Measurements from ENCODE around the gene AIP. TPM values are rescaled to one million over a fixed set of nuclear protein-coding genes. Genes with fewer than 3 reads are reported as not detected.

The AIP gene
- total RNA-seq, 2 experiments from 2014 or later, result 115 to 117 TPM

DNA sequence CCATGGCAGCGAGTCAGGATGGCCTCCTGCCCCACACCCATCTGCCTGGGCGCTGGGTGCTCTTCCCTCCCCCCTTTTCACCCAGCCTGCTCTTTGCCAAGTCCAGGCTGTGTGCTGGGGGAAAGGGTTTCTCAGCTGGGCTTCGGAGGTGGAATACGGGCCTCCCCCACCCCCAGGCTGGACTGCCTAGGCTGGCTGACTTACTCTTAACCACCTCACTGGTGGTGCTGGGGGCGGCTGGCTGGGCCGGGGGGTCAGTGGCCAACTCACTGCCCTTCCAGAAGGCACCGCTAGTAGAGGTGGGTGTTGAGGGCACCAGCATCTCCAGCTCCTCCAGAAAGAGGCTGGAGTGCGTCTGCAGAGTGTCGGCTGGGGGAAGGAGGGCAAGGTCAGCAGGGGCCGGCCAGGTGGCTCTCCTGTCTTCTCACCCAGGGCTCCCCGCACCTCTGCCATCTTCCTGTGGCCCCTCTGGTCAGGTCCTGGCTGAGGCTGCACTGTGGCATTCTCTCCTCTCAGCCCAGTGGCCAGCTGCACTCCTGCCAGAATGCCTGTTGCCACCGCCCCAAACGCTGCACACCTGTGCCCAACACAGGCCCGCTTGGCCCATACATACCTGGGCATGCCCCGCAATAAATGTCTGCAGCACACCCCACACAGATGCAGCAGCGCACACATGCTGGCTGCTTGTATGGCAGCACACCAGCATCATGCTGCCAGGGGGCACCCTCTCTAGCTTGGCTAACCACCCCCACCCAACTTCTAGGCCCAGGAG lies 12.6 kb downstream of the AIP start:
- ChIA-PET CTCF (no interaction called here), POLR2A (no interaction called here)

DNA sequence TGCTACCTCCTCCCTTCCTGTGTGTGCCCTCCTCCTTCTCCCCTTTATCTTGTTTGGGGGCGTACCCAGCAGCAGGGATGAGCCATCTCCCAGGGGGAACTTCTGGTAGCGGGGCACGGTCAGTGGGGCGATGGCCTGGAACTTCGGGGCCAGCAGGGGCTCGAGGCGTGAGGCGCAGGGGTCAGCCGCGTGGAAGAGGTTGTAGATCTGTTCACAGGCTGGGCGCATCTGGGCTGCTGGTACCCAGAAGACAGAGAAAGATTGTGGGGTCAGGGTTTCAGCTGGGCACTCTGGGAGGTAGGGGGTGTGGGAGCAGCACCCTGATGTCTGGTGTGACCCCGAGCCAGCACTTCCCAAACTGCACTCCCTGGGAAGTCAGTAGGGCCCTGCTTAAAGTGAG lies 13.3 kb downstream of the AIP start:
- TF ChIP-seq, protein P1, sequence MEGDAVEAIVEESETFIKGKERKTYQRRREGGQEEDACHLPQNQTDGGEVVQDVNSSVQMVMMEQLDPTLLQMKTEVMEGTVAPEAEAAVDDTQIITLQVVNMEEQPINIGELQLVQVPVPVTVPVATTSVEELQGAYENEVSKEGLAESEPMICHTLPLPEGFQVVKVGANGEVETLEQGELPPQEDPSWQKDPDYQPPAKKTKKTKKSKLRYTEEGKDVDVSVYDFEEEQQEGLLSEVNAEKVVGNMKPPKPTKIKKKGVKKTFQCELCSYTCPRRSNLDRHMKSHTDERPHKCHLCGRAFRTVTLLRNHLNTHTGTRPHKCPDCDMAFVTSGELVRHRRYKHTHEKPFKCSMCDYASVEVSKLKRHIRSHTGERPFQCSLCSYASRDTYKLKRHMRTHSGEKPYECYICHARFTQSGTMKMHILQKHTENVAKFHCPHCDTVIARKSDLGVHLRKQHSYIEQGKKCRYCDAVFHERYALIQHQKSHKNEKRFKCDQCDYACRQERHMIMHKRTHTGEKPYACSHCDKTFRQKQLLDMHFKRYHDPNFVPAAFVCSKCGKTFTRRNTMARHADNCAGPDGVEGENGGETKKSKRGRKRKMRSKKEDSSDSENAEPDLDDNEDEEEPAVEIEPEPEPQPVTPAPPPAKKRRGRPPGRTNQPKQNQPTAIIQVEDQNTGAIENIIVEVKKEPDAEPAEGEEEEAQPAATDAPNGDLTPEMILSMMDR (IDR thresholded peaks at IDR 0.05), result no peak
- Histone ChIP-seq H3K9me3 (ENCODE audit: control insufficient read depth in 1 of 2, insufficient read depth in 1 of 2, low read length in 2 of 2) (no peaks in the 10 kb centered on the region), H3K4me3 (ENCODE audit: low read length) (no peak overlapping the region), H3K4me1 (ENCODE audit: insufficient read depth, low read length) (peaks cover 9% of the 10 kb centered on the region), H3K27me3 (ENCODE audit: control insufficient read depth in 1 of 2, insufficient read depth in 2 of 2, low read length in 2 of 2) (no peaks in the 10 kb centered on the region), H3K27ac (ENCODE audit: low read depth in 1 of 2, low read length in 2 of 2) (no peak overlapping the region), H3K36me3 (ENCODE audit: insufficient read depth, low read length) (peaks cover 90% of the 10 kb centered on the region)
- peaks cover 8% of the 10 kb centered on the region for H3K4me1 Mint-ChIP-seq (ENCODE audit: low read depth)
- H3K4me3 Mint-ChIP-seq, result no peak overlapping the region
- ChIA-PET CTCF (no interaction called here), POLR2A (interaction anchor here (1.0 kb wide), 1 partner anchor 118 kb away, joined by 3 read pairs; no protein-coding TSS in a partner anchor)
- H3K27me3 Mint-ChIP-seq, result no peaks in the 10 kb centered on the region
- no peaks in the 10 kb centered on the region for H3K9me3 Mint-ChIP-seq
- peaks cover 50% of the 10 kb centered on the region for H3K36me3 Mint-ChIP-seq (ENCODE audit: low read depth)
- intact Hi-C loops (cut with DNase I, micrococcal nuclease), result no loop called here
- DNase-seq (no peak), ATAC-seq (ENCODE audit: poor library complexity) (no peak)
- no peak overlapping the region for H3K27ac Mint-ChIP-seq

More for the DNA sequence above, 12.6 kb downstream of the AIP start:
- TF ChIP-seq, protein P1 (IDR thresholded peaks at IDR 0.05), result no peak
- Mint-ChIP-seq H3K9me3 (no peaks in the 10 kb centered on the region), H3K27me3 (no peaks in the 10 kb centered on the region), H3K36me3 (ENCODE audit: low read depth) (peaks cover 50% of the 10 kb centered on the region), H3K27ac (no peak overlapping the region), H3K4me3 (no peak overlapping the region), H3K4me1 (ENCODE audit: low read depth) (peaks cover 1% of the 10 kb centered on the region)
- H3K36me3 ChIP-seq (ENCODE audit: insufficient read depth, low read length), result peaks cover 92% of the 10 kb centered on the region
- intact Hi-C loops (cut with DNase I, micrococcal nuclease), result no loop called here
- ATAC-seq (ENCODE audit: poor library complexity) (no peak), DNase-seq (no peak)
- H3K4me3 ChIP-seq (ENCODE audit: low read length), result no peak overlapping the region
- H3K4me1 ChIP-seq (ENCODE audit: insufficient read depth, low read length), result peaks cover 7% of the 10 kb centered on the region
- H3K9me3 ChIP-seq (ENCODE audit: control insufficient read depth in 1 of 2, insufficient read depth in 1 of 2, low read length in 2 of 2), result no peaks in the 10 kb centered on the region
- H3K27ac ChIP-seq (ENCODE audit: low read depth in 1 of 2, low read length in 2 of 2), result no peak overlapping the region
- H3K27me3 ChIP-seq (ENCODE audit: control insufficient read depth in 1 of 2, insufficient read depth in 2 of 2, low read length in 2 of 2), result no peaks in the 10 kb centered on the region

DNA sequence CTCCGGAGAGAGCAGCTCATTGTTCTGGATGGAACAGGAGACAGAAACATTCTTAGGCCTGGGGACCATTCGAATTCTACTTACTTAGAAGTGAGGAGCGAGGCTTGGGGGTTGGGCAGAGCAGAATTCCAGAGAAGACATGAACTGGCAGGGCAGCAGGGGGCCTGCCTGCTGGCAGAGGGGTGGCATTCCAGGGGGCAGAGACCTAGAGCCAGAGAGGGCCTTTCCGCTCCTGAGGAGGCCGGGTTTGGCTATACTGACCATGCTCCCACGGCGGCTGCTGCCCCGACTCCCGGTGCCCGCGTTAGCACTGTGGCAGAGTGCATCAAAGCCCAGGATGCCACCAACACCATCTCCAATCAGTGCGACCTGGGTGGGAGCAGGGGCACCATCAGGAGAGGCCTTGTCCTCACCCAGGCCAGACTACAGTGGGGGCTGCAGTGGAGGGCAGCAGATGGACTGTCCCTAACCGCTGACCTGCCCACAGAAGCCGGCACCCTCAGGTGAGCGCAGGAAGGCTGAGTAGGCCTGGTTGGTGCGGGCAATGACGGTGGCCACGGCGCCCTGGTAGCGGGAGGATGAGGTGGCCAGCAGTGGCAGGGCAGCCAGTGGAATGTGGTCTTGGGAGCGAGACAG lies 14.9 kb downstream of the AIP start:
- Histone ChIP-seq H3K4me1 (ENCODE audit: insufficient read depth, low read length) (peaks cover 20% of the 10 kb centered on the region), H3K27me3 (ENCODE audit: control insufficient read depth in 1 of 2, insufficient read depth in 2 of 2, low read length in 2 of 2) (no peaks in the 10 kb centered on the region), H3K36me3 (ENCODE audit: insufficient read depth, low read length) (peaks cover 90% of the 10 kb centered on the region), H3K9me3 (ENCODE audit: control insufficient read depth in 1 of 2, insufficient read depth in 1 of 2, low read length in 2 of 2) (no peaks in the 10 kb centered on the region), H3K4me3 (ENCODE audit: low read length) (no peak overlapping the region), H3K27ac (ENCODE audit: low read depth in 1 of 2, low read length in 2 of 2) (no peak overlapping the region)
- Mint-ChIP-seq H3K27ac (no peak overlapping the region), H3K9me3 (no peaks in the 10 kb centered on the region), H3K4me3 (no peak overlapping the region), H3K4me1 (ENCODE audit: low read depth) (peaks cover 13% of the 10 kb centered on the region), H3K27me3 (no peaks in the 10 kb centered on the region), H3K36me3 (ENCODE audit: low read depth) (peaks cover 48% of the 10 kb centered on the region)
- ChIA-PET CTCF (no interaction called here), POLR2A (interaction anchor here (0.7 kb wide), 1 partner anchor 23 kb away, joined by 3 read pairs; no protein-coding TSS in a partner anchor)
- intact Hi-C loops (cut with DNase I, micrococcal nuclease), result no loop called here
- TF ChIP-seq, protein P1 (IDR thresholded peaks at IDR 0.05), result no peak
- ATAC-seq (ENCODE audit: poor library complexity) (no peak), DNase-seq (peak in 1 of 14 experiments; percentile 18)
